Amniotic epithelial cell (primary cell): ENCODE results near the gene TBC1D10A.
A peak's percentile ranks its signal among the peaks of the same experiment; 100 is the strongest.

Source experiments
- DNase-seq: peaks from one replicate; pipeline ENCODE4 v3.0.0-alpha.2; 2010; ENCODE audit warnings: low read depth

TBC1D10A gene

DNA sequence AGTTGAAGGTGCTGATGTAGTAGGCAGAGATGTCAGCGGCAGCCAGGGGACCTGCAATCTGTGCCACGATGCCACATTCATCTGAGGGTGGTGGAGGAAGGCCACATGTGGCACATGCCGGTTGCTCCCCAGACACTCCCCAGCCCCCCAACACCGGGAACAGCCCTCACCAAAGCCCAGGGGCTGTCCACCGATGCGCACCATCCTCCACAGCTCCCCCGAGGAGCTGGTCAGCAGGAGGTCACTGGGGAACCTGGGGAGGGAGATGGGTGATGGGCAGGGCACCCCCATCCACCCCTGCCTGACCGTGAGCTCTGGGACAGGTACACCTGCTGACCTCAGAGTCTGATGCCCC, 40.9 kb downstream of the TBC1D10A start:
- no peak for DNase-seq

DNA sequence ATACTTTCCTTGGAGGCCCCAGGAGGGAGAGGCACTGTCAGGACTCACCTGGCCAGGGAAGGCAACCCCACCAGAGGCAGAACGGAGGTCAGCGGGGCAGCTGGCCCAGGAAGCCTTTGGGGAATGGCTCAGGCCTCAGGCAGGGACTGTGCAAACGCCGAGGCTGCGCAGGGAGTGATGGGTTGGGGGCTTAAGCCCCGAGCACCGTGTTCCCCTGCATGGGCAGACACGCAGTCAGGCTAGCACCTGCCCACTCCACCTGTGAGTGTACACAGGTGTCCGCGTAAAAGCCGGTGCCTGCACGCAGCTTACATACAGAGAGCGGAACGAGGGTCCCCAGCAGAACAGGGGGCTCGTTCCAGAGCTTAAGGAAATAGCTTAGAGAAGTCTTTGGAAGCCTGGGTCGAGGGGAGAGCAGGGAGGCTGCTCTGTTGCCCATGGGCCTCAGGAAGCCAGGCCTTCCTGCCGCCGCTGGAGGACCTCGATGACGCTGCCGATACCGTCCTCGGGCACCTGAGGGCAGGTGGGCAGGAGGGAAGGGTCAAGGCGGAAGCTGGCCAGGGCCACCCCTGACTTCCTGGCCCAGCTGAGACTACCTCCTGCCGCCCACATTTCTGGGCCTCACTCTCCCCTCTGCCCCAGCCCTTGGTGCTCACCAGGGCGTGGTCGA, 41.4 kb downstream of the TBC1D10A start:
- no peak for DNase-seq

DNA sequence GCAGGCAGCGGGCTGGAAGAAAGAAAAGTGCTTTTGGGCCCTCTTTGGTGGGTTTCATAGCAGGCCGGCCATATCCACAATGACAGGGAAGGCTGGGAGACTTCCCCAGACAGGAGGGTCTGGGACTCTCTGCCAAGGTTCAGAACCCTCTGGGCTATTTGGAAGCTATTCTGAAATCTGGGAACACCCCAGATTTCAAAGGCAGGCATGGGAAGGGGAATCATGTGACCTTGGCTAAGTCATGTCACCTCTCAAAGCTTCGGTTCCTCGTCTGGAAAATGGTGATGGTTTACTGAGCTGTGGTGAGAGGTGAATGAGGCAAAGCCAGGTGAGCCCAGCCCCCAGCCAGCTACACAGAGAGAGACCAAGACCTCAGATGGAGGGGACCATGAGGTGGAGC, 42.1 kb downstream of the TBC1D10A start:
- DNase-seq: no peak

DNA sequence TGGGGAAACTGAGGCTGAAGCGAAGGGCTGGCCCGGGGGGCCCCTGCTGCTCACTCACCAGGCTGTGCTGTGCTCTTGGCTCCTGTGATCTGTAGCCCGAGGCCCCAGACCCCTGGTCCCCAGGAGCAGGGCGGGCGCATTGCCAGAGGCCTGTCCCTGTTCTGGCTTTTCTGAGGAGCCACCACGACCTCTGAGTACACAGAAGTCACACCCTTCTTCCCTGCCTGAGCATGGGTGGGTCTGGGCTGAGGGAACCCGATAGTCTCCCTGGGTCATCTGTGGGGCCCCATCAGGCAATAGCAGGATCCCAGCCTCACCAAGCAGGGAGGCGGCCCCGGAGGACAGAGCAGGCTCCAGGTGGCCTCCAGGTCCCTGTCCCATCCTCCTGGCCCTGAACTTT, 42.6 kb downstream of the TBC1D10A start:
- DNase-seq: no peak

DNA sequence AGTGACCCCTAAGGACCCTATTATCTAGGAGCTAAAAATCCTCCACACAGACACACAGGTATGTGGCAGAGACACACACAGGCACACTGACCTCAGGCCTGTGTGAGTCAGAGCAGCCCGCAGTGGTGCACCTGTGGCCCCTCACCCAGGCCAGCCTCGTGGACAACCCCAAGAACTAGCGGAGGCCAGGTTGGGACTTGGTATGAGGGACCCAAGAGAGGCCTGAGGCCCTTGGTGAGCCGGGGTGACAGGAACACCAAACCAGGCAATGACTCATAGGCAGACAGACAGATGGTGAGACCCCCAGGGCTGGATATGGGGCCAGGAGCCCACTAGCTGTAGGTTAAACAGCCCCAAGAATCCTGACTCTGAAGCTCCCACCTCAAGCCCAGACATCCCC, 43.4 kb downstream of the TBC1D10A start:
- DNase-seq: no peak

DNA sequence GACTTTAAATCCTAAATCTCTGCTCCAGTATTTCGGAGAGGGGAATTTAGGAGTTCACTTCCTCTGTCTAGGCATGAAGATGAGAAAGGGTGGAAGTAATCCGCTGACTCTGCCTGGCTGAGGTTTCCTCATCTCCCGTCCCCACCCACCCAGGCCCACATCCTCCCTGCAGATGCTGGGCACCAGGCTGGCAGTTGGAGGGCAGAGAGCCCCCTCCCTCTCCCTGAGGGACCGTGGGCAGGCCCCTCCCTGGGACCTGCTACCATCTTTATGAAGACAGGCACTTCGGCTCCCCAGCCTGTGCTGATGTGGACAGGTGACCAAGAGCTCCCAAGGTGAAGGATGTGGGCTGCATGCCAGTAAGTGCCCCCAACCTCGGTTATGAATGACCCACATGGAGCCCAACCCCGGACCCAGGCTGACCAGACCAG, 44.1 kb downstream of the TBC1D10A start:
- DNase-seq: no peak

DNA sequence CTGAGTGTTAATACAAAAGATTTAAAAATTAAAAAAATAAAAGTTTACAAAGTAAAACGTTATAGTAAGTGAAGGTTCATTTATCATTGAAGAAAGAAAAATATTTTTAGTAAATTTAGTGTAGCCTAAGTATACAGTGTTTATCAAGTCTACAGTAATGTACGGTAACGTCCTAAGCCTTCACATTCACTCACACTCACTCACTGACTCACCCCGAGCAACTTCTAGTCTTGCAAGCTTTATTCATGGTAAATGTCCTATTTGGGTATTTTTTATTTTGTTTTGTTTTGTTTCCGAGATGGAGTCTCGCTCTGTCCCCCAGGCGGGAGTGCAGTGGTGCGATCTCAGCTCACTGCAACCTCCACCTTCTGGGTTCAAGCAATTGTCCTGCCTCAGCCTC, 46.2 kb downstream of the TBC1D10A start:
- peak; percentile 55 for DNase-seq

DNA sequence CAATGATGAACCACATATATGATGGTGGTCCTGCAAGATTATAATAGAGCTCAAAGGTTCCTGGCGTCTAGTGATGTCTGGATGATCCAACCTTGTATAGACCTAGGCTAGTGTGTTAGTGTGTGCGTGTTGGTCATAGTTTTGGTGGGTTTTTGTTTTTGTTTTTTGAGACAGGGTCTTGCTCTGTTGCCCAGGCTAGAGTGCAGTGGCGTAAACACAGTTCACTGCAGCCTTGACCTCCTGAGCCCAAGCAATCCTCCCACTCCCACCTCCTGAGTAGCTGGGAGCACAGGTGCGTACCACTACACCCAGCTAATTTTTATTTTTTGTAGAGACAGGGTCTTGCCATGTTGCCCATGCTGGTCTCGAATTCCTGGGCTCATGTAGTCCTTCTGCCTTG, 46.8 kb downstream of the TBC1D10A start:
- DNase-seq: no peak

DNA sequence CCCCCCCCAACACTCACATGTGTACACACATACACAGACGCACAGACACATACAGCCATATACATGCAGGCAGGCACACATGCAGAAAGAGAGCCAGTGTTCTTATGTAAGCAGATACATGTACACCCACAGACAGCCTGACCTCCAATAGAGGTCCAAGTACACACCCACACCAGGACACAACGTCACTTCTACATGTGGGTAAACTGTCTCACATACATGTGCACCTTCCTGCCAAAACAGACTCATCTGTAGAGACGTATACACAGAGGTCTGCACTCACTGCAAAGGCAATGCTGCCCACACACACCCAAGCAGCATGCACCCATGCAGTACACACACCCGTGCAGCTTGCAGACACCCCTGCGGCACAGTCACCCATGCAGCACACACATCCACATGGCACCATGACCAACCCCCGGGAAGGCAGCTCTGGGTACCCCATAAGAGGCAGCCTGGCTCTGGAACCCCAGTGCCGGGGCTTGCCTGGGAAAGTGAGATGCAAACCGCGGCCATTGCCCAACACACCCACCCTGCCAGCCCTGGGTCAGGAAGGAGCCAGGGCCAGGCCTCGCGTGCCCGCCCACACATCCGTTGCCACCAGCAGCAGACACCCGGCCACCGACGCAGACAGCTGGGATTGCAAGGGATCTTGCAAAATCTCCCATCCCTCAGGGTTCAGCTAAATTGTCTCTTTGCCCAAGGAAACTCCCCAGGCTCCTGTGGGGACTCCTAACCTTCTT, 47.5 kb downstream of the TBC1D10A start:
- DNase-seq: no peak

DNA sequence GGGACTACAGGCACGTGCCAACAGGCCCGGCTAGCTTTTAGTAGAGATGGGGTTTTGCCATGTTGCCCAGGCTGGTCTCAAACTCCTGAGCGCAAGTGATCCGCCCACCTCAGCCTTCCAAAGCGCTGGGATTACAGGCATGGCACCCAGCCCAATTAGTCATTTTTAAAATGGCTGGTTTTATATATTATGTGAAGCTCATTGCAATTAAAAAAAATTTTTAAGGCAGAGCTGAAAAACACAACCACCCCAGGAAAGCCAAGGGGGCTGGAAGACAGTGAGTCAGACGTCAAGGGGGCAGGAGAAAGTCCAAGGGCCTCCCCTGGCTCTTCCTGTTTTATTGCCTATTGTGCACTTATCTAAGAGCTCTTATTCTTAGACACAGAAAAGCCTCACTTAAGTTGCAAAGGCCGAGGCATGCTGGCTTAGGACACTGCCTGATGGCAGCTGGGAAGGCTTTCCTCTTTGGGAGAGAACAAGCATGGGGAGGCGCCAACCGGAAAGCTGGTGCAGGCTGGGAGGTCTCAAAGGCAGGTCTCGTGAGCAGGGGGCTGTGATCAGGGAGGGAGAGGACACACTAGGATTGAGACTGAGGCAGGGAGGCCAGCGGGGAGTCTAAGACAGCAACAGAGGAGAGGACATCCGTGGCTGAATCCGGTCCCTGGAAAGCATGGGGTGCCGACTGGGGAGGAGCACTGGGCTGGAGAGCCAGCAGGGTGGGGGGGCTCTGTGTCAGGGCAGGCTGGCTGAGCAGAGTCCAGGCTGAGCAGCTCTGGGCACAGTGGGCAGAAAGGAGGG, 49.0 kb downstream of the TBC1D10A start:
- peak; percentile 81 for DNase-seq

DNA sequence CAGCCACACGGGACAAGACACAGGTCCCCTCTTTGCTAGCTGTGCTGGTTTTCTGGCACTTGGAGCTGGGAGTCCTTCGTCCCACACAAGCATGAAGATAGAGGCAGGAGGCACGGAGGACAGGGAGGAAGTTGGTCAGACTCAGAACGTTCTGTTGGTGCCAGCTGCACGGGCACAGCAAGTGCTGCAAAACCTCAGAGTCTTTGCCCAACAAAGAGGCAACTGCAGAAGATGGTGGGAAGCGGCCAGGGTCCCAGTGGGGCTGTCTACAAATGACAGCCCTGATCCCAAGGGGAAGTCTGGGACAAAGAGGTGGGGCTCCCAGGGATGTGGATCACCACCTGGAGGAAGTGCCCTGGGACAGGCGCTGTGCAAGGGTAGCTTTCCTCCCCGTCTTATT, 50.7 kb downstream of the TBC1D10A start:
- DNase-seq: no peak

DNA sequence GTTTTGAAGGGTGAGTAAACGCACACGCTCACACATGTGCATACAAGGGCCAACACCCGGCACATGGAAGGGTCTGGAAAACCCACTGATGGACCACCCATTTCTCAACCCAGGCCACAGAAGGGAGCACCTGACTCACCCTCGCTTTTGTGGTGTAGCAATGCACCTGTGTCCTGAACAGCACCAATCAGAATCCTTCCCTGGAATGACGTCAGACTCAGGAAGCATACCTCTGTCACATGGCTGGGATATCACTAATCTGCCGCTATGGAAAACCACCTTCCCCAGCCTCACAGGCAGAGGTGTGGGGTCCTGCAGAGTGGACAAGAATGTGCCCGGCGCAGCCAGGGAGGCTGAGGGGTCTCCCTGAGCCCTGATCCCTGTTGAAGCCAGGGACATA, 51.1 kb downstream of the TBC1D10A start:
- DNase-seq: no peak

DNA sequence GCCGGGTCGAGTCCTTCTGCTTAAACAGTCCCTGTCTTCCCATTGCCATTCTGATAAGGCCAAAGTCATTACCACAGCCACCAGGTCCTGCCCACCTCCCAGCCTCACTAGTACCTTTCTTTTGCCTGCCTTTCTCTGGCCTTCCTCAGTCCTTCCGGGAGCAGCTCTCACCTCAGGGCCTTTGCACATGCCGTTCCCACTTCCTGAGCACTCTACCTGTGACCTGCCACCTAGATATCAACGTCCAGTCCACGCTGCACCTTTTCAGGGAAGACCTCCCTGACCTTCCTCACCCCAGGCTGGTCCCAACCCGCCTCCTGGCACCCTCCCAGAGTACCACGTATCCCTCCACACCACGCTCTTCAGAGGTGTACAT, 52.3 kb downstream of the TBC1D10A start:
- DNase-seq: no peak

DNA sequence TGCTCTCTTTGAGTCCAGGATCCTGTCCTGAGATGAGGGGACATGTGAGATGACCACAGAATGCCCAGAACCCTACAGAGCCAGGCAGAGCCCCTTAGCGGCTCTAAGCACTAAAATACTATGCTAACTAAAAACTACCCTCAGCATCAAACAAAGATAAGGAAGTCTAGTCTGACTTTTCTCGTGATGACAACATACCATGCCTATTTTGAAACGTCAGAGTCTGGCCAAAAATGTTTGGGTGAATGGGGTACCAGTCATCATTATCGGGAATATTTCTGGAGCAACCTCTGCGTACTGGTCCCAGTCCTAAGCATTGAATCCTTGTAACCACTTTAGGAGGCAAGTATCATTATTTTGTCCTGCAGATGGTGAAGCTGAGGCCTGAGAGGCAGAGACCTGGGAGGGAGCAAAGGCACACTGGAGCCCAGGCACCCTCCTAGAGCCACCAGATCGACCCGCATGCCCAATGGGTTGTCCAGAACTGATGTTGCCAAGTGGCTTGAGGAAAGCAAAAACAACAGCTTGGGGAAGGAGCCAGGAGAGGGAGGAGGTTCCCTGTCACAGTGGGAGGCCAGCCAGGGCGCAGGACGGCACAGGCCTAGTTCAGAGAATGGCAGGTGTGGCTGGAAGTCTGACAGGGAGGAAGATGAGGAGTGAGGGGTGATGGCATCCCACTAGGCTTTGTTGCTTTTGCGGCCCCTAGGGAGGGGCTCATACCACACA, 52.9 kb downstream of the TBC1D10A start:
- DNase-seq: no peak

DNA sequence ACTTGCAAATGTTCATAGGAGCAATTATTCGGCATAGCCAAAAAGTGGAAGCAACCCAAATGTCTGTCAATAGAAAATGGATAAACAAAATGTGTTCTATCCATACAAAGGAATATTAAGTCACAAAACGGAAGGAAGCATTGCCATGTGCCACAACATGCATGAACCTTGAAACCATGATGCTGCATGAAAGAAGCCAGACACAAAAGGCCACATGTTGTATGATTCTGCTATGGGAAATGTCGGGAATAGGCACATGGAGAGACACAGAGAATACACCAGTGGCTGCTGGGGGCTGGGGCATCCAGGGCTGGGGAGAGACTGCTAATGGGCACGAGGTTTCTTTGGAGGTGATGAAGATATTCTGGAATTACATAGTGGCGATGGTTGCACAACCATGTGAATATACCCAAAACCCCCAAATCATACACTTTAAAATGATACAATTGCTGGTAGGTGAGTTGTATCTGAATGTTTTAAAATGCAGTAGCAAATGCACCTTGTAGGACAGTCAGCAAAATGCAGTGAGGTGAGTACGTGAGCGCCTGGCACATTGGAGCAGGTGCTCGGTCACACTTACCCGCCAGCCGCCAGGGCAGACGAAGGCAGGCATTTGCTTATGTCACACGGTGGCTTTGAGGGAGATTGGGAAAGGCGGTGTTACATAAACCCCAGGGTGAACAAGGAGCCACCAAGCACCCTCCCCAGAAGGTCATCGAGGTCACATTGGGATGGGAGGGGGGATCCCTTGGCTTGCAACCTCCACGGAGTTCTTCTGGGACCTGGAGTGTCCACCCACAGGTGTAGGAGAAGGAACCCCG, 53.8 kb downstream of the TBC1D10A start:
- DNase-seq: no peak

DNA sequence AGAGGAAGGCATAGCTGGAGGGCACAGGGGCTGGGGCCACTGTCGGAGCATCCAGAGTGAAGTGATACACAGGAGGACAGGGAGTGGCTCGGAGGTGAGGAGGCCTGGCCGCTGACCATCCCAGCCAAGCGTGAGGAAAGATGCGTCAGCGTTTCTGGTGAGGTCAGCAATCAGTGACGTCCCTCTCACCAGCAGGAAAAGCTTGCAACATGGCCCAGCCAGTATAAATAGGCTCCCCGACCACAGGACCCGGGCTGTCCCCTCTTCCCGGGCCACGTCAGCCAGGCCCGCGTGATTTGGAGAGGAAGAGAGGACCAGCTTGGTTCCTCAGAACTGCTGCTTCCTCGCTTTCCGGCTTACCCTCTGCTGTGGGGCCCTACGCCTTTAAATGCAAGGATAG, 55.9 kb downstream of the TBC1D10A start:
- DNase-seq: peak; percentile 79

DNA sequence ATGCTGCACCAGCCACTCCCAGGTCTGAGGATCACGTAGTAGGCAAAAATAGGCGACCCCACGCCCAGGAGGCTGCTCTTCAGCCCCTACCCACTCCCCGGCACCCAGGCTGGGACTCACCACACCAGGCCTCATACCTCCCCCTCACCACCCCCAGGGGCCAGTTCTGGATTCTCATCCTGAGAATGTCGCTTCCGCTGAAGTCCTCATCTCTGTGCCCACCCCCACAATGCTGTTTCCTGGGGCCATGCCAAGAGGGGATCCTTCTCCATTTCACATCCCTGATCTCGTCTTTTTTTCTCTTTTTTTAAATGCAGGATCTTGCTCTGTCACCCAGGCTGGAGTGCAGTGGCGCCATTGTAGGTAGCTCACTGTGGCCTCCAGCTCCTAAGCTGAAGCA, 58.4 kb downstream of the TBC1D10A start:
- DNase-seq: no peak

DNA sequence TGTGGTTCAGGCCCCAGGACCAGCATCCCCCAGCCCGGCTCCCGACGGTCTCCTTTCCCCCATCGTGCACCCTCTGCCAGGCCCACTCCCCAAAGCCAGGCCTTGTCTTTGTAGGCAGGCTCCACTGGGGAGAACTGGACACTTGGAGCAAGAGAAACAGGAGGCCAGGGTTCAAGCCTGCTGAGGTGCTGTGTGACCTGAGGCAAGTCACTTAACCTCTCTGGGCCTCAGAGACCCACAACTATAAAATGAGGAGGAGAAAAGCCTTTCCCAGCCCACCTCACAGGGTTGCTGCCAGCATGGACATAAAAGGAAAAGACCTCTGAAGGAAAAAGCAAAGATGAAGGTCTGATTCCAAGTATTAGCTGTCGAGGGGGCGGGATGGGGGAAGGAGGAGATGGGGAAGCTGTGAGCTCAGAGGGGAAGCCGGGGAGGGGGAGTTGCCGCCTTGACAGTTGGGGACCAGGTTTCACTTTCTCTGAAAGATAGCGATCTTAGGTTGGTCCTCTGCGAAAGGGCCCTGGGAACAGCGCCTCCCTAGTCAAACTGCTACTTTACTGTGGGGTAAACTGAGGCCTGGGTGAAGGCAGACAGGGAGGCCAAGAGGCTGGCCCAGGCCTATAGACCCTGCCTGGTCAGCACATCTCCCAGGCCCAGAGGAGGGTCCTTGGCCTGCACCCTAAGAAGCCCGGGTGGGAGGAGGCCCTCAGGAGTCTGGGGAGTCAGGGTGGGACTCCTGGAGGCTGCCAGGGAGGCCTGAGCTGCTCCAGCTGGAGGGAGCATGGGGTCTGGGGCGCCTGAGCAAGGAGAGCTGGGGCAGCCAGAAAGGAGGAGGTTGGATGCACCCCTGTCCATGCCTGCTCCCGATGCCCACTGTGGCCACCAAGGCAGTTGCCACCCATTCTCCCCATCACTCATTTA, 59.1 kb downstream of the TBC1D10A start:
- no peak for DNase-seq

DNA sequence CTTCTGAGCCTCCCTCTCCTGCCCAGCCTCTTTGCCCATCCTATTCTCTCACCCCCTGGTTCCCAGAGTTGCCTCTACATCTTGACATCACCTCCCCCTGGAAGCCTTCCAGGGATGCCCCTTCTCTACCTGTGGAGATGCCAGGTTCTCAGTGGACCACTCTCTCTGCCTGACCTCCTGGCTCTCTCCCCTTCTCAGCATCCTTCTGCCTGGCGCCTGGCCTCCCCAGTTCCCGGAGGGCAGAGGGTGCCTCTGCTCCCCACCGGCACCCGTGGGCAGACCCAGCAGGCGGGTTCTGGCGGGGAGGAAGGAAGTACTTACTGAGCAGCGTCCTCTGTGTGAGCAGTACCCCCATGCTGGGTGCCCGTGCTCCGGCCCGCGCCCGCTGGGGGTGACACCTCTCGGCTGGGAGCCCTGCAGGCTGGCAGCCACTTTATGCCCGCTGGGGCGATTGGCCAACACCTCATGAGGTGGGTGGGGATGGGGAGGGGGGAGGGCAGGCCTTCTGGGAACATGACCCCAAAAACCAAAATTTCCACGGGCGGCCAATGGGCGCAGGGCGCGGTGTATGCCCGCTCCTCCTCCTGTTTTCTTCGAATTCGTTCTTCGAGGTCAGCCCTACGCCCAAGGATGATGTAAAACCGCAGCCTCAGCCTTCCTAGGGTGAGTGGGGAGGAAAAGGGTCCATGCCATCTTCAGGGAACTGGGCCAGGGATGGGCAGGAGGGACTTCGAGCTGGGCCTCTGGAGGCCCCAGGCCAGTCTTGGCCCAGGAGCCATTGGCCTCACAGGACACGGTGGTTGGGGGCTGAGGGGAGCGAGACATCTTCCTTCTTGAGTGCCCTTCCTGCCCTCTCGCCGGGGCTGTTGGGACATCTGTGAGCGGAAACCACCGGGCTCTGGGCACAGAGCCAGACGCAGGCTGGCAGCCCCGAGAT, 60.0 kb downstream of the TBC1D10A start, which contains the start of gene OSM:
OSM (minus strand) TSS at position 407 of the 937 bp plus-strand sequence; CDS start at position 355, 52 bp downstream.
- no peak for DNase-seq
